HUES48 (cell line): Measurements from ENCODE around the gene TMEM247.

Source experiments
- H3K27ac ChIP-seq: one replicate; pipeline ENCODE4 v1.7.0; 2013; ENCODE audit warnings: low read depth, low read length, inconsistent platforms
- H3K27me3 ChIP-seq: 2 replicates; pipeline ENCODE4 v1.6.1; 2013; ENCODE audit warnings: mild to moderate bottlenecking, low read length; ENCODE audit not compliant: control insufficient read depth, insufficient read depth
- H3K36me3 ChIP-seq: 2 replicates; pipeline ENCODE4 v1.6.1; 2013; ENCODE audit warnings: low read length; ENCODE audit not compliant: control insufficient read depth, insufficient read depth
- H3K4me1 ChIP-seq: 2 replicates; pipeline ENCODE4 v1.6.1; 2013; ENCODE audit warnings: mild to moderate bottlenecking, low read length; ENCODE audit not compliant: control insufficient read depth, insufficient read depth
- H3K4me3 ChIP-seq: 2 replicates; pipeline ENCODE4 v1.5.1; 2013; ENCODE audit warnings: mild to moderate bottlenecking, low read depth, low read length
- H3K9ac ChIP-seq: 2 replicates; pipeline ENCODE4 v1.6.1; 2013; ENCODE audit warnings: mild to moderate bottlenecking, low read depth, low read length, moderate library complexity
- H3K9me3 ChIP-seq: 2 replicates; pipeline ENCODE4 v1.6.1; 2013; ENCODE audit warnings: low read length; ENCODE audit not compliant: control insufficient read depth, insufficient read depth

TMEM247 gene

GRCh38 chr2:46489423-46490174, 10.2 kb downstream of the TMEM247 start:
- Histone ChIP-seq H3K4me1 (peaks cover 16% of the 10 kb centered on the region), H3K27ac (no peak overlapping the region), H3K36me3 (no peaks in the 10 kb centered on the region)

GRCh38 chr2:46490521-46491141, 11.3 kb downstream of the TMEM247 start:
- Histone ChIP-seq H3K27me3 (no peaks in the 10 kb centered on the region), H3K27ac (no peak overlapping the region), H3K9me3 (no peaks in the 10 kb centered on the region)

More at GRCh38 chr2:46489423-46490174, 10.2 kb downstream of the TMEM247 start:
- Histone ChIP-seq H3K27me3 (no peaks in the 10 kb centered on the region), H3K9me3 (no peaks in the 10 kb centered on the region), H3K9ac (no peak overlapping the region), H3K4me3 (no peak overlapping the region)

GRCh38 chr2:46492301-46492700, 12.9 kb downstream of the TMEM247 start:
- Histone ChIP-seq H3K9me3 (no peaks in the 10 kb centered on the region), H3K4me1 (peaks cover 16% of the 10 kb centered on the region), H3K36me3 (no peaks in the 10 kb centered on the region), H3K4me3 (no peak overlapping the region), H3K9ac (no peak overlapping the region), H3K27ac (no peak overlapping the region), H3K27me3 (peaks cover under 1% of the 10 kb centered on the region; the same call in 1 of the 2 replicates)

More at GRCh38 chr2:46490521-46491141, 11.3 kb downstream of the TMEM247 start:
- Histone ChIP-seq H3K4me1 (peaks cover 16% of the 10 kb centered on the region), H3K4me3 (no peak overlapping the region), H3K36me3 (no peaks in the 10 kb centered on the region), H3K9ac (no peak overlapping the region)

- Histone ChIP-seq H3K9me3 (no peaks in the 10 kb centered on the region), H3K4me1 (peaks cover 16% of the 10 kb centered on the region), H3K27ac (no peak overlapping the region), H3K27me3 (peaks cover 11% of the 10 kb centered on the region), H3K36me3 (no peaks in the 10 kb centered on the region), H3K9ac (no peak overlapping the region), H3K4me3 (no peak overlapping the region)
Observed at GRCh38 chr2:46493241-46493970, 14.0 kb downstream of the TMEM247 start.

- Histone ChIP-seq H3K9ac (no peak overlapping the region), H3K9me3 (no peaks in the 10 kb centered on the region), H3K27me3 (peaks cover 16% of the 10 kb centered on the region), H3K27ac (no peak overlapping the region), H3K4me1 (peaks cover 16% of the 10 kb centered on the region), H3K4me3 (no peak overlapping the region), H3K36me3 (no peaks in the 10 kb centered on the region)
Observed at GRCh38 chr2:46493971-46494250, 14.5 kb downstream of the TMEM247 start.

GRCh38 chr2:46494596-46494995, 15.2 kb downstream of the TMEM247 start:
- Histone ChIP-seq H3K4me1 (peaks cover 12% of the 10 kb centered on the region), H3K4me3 (no peak overlapping the region), H3K36me3 (no peaks in the 10 kb centered on the region), H3K27ac (no peak overlapping the region), H3K27me3 (peaks cover 22% of the 10 kb centered on the region), H3K9ac (no peak overlapping the region), H3K9me3 (no peaks in the 10 kb centered on the region)

GRCh38 chr2:46495231-46496030, 16.1 kb downstream of the TMEM247 start:
- no peak overlapping the region for H3K9ac ChIP-seq
- H3K27me3 ChIP-seq, result peaks cover 22% of the 10 kb centered on the region
- H3K4me1 ChIP-seq, result peaks cover 3% of the 10 kb centered on the region; the same call in 1 of the 2 replicates
- H3K36me3 ChIP-seq, result no peaks in the 10 kb centered on the region
- no peaks in the 10 kb centered on the region for H3K9me3 ChIP-seq
- H3K27ac ChIP-seq, result no peak overlapping the region
- no peak overlapping the region for H3K4me3 ChIP-seq

- Histone ChIP-seq H3K4me3 (no peak overlapping the region), H3K36me3 (no peaks in the 10 kb centered on the region), H3K4me1 (no peaks in the 10 kb centered on the region), H3K27ac (no peak overlapping the region), H3K9ac (no peak overlapping the region), H3K27me3 (peaks cover 22% of the 10 kb centered on the region), H3K9me3 (no peaks in the 10 kb centered on the region)
Observed at GRCh38 chr2:46497766-46498165, 18.4 kb downstream of the TMEM247 start.

- Histone ChIP-seq H3K9me3 (no peaks in the 10 kb centered on the region), H3K4me3 (no peak overlapping the region), H3K36me3 (no peaks in the 10 kb centered on the region), H3K27me3 (peaks cover 22% of the 10 kb centered on the region), H3K4me1 (no peaks in the 10 kb centered on the region), H3K9ac (no peak overlapping the region), H3K27ac (no peak overlapping the region)
Observed at GRCh38 chr2:46498681-46499080, 19.3 kb downstream of the TMEM247 start.

GRCh38 chr2:46499392-46499785, 20.0 kb downstream of the TMEM247 start:
- peaks cover 22% of the 10 kb centered on the region for H3K27me3 ChIP-seq
- no peak overlapping the region for H3K27ac ChIP-seq
- no peak overlapping the region for H3K9ac ChIP-seq
- no peaks in the 10 kb centered on the region for H3K9me3 ChIP-seq
- no peaks in the 10 kb centered on the region for H3K36me3 ChIP-seq
- peak overlapping the region; percentile 83 for H3K4me3 ChIP-seq
- H3K4me1 ChIP-seq, result no peaks in the 10 kb centered on the region
